HG02973 (cell line): Measurements from ENCODE around the gene QSOX2.

Experiments used
- ATAC-seq: cut with Tn5 transposase; IDR thresholded peaks from one replicate; pipeline ENCODE4 v1.9.1; 2021; ENCODE audit warnings: moderate library complexity; ENCODE audit not compliant: unreplicated experiment

Gene QSOX2, protein sequence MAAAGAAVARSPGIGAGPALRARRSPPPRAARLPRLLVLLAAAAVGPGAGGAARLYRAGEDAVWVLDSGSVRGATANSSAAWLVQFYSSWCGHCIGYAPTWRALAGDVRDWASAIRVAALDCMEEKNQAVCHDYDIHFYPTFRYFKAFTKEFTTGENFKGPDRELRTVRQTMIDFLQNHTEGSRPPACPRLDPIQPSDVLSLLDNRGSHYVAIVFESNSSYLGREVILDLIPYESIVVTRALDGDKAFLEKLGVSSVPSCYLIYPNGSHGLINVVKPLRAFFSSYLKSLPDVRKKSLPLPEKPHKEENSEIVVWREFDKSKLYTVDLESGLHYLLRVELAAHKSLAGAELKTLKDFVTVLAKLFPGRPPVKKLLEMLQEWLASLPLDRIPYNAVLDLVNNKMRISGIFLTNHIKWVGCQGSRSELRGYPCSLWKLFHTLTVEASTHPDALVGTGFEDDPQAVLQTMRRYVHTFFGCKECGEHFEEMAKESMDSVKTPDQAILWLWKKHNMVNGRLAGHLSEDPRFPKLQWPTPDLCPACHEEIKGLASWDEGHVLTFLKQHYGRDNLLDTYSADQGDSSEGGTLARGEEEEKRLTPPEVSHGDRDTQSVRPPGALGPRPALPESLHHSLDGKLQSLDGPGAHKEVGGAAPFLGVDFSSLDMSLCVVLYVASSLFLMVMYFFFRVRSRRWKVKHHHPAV

DNA sequence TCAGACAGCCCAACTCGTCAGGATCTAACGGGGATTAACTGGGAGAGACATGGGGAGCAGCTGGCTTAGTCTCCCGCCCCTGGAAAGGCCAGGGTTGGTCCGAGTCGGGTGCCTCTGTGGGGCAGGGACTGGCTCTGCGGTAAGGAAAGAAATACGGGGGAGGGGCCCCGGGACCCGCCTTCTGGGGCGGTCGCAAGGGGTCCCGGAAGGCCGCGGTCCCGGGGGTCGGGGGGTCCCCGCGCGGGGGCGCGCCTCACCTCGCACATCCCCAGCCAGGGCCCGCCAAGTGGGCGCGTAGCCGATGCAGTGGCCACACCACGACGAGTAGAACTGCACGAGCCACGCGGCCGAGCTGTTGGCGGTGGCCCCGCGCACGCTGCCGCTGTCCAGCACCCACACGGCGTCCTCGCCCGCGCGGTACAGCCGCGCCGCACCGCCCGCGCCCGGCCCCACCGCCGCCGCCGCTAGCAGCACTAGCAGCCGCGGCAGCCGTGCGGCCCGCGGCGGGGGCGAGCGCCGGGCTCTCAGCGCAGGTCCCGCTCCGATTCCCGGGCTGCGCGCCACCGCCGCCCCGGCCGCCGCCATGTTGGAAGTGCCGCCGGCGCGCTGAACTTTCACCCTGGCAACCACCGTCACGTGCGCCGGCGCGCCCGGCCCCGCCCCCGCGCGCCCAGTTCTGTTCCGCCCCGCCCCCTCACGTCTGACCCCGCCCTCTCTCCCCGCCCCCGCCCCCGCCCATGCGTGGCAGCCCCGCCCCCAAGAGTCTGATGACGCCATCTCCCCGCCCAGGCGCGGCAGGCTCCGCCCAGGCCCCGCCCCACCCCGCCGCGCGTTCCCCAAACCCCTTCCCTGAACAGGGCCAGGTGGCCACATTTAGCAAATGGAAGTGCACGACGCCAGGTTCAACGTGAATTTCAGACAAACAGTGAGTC lies at the start of gene QSOX2:
TSS of gene QSOX2 (minus strand) at position 594 of the 932 bp plus-strand sequence. CDS start at position 585, 9 bp downstream.
- ATAC-seq, result peak; percentile 40

DNA sequence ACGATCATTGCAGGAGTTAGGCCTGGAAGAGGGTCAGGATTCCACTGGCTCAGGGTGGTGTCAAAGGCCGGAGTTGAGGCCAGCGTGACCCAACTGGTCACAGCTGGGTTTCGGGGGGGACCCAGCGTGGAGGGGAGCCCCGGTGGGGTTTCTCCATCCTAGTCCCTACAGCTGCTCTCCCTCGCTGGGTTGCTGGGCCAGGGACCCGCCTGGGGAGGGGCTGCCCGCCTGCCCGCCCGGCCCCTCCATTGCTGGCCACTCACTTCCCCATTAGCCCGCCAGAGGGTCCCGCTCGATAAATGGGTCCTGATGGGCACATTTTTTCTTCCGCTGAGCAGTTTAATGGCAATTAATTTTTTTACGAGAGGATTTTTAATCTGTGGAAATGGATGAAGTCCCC lies 49.4 kb upstream of the QSOX2 start:
- no peak for ATAC-seq

DNA sequence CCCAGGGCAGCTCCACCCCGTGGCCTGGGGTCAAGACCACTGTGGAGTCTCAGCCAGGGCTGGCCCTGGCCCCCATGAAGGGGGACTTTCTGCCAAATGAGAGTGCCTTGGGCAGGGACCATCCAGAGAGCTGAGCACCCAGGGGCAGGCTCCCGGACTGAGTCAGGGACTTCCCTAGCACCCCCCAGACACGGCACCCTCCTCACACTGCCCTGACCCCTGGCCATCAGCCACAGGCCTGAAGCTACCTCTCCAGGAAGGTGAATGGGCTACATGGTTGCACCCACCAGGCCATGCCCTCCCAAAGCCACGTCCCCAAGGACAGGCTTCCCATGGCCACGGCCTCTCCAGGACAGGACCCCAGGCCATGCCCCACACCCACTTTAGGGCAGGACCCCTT lies 48.8 kb upstream of the QSOX2 start:
- ATAC-seq, result no peak

DNA sequence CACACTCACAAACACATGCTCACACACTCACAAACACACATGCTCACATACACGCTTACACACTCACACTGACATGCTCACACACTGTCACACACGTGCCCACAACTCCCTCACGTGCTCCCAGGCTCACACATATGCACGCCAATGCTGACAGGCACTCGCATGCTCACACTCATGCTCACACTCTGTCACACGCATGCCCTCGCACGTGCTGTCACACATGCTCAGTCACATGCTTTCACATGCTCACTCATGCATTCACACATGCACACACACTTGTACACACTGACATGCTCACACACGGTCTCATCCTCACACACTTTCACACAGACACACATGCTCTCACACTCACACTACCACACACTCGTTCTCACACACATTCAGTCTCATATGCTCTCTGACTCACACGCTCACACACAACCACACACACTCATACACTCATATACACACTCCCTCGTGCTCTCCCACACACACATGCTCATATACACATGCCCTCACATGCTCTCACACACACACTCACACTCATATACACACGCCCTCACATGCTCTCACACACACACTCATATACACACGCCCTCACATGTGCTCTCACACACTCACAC lies 48.0 kb upstream of the QSOX2 start:
- ATAC-seq, result no peak

DNA sequence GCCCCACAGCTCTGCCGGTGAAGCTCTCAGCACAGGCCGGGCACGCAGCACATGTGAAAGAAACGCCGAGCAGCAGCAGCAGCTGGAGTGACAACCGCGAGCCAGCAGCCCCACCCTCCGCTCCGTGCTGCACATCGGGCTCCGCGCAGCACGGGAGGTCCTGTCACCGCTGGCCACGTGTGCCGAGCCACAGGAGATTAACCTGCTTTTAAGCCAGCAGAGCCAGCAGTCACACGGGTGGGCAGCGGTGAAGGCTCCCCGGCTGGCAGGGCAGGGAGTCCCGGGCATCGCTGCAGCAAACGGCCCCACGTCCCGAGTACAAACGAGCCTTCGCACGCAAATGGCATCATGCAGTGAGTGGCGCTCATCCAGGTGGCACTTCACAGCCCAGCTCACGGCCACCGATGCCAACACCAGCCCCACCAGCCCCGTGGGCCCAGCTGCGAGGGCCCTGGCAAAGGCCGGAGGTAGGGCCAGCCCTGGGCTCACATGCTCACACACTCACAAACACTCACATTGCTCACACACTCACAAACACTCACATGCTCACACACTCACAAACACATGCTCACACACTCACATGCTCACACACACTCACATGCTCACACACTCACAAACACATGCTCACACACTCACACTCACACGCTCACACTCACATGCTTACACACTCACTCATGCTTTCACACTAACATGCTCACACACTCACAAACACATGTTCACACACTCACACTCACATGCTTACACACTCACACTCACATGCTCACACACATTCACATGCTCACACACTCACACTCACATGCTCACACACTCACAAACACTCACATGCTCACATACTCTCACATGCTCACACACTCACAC lies 47.2 kb upstream of the QSOX2 start:
- no peak for ATAC-seq

DNA sequence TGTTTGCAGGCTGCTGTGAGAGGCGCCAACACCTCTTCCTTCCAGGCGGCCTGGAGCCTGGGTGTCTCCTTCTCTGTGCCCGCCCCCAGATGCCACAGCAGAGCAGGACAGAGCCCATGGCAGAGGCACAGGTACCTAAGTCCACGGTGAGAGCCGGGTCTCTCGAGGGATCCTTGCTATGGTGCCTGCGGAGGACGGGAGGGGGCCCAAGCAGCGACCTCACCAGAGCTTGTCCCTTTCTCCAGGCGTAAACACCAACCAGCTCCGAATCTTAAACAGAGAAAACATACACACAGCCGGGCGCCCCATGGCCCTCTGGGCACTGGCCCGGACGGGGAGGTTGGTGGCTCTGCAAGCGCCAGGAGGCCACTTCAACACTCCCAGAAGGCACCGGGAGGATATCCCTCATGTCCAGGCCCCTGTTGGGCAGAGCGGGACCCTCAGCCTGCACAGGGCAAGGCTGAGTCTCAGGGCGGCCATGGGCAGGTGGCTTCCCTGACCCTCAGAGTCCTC lies 46.5 kb upstream of the QSOX2 start:
- no peak for ATAC-seq

DNA sequence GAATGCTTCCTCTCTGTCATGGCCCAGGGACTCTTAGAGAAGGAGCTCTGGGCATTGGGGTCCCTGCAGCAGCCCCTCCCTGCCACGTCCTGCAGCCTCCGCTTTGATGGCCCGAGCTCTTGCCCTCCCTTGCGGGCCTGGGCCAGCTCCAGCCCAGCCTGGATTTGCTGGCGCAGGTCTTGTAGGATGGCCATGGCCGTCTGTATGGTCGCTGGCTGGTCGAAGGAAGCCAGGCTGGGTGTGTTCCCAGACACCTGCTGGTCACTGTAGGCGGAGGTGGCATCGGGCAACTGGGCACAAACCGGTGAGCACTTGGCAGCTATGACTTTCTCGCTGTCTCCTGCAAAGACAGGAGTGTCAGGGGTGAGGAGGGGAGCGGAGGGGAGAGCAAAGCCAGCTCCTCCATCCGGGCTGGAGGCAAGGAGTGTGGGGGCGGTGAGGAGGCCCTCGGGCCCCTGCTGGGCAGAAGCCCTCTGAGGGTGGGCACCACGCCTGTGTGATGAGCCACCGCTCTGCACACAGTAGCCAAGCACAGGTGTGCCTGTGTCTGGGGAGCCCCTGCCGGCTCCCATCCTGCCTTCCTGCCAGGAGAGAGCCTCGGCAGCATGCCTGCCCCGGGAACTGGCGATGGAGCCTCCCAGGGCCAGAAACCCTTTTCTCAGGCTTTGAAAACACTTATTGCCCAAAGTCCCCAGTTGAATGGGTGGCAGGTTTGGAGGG lies 45.9 kb upstream of the QSOX2 start:
- ATAC-seq, result no peak

DNA sequence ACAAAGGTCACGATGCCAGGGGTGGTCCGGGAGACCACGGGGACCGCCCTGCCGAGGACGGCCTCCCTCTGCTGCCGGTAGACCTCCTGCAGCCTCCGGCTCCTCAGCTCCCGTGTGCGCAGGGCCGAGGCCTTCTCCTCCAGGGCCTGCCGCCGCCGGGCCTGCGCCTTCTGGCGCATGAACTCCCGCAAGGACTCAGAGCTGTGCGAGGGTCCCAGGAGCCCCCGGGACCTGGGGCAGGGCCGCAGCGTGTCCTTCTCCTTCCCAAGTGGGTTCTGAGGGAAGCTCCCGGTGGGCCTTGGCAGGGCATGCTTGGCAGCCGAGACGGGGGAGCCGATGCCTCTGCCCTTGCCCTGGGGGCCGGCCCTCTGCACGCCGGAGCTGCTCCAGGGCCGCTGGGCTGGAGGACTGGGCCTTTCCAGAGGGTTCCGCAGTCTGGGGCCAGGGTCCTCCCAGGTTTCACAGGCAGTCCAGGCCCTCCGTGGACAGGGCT lies 44.9 kb upstream of the QSOX2 start:
- no peak for ATAC-seq

DNA sequence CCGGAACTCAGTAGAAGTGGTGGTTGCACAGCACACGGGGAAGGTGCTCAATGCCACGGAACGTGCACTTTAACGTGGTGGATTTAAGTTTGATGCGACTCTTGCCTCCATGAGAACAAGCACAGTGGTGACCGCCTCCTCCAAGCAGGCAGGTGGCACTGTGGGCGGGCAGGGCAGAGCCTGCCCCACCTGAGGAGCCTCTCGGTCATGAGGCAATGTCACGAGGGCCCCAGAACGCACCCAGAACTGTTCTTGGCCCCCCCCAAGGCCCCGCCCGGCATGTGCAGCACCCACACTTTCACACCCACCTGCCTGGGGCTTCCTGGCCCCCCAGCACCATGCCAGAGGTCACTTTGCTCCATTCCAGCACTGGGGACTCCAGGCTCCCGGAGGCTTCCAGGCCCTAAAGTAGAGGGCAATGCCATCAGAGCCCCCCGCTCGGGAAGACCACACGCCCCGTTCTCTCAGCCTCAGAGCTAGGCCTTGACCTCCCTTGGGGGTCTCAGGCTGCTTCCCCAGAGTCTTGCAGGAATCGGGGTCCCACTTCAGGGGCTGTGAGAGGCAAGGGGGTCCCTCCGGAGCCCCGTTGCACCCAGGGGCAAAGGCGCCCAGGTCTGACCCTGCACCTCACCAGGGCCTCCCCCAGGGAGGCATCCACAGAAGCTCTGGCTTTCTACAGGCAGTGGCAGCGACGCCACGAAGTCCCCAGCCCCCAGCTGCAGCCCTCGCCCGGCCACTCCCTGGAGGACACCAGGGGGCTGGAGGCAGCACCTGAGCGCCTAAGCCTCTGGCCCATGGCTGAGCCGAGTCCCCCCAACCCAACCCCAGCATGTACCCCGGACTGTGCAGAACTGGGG lies 44.3 kb upstream of the QSOX2 start:
- ATAC-seq, result no peak

DNA sequence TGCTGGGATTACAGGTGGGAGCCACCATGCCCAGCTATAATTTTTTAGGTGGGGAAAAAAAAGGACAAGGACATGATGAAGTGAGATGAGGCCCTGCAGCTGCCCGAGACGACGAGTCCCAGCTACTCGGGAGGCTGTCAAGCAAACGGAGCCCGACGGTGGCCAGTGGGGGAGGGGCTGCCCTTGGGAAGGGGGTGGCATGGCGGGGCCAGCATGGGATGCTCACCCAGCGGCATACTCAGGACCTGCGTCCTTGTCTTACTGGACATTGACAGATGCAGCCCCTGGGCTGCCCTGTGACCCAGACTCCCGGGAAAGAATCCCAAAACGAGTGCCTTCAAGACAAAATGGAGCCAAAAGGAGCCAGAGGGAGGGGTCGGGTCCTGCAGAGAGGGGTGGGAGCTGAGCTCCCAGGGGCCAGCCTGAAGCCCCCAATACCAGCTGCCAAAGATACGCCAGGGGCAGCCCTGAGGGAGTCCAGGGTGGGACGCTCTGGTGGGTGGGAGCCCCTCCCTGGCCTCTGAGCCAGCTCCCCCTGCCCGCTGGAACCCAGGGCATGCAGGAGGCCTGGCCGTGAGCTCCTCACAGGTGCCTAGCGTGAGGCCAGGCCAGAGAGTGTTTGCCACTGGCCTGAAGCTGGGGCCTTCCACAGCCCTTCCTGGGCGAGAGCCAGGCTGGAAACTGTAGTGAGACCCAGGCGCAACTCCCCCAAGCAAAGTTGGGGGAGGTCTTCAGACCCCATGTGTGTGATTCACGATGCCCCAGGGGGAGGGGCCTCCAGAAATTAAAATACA lies 42.5 kb upstream of the QSOX2 start:
- ATAC-seq, result no peak

DNA sequence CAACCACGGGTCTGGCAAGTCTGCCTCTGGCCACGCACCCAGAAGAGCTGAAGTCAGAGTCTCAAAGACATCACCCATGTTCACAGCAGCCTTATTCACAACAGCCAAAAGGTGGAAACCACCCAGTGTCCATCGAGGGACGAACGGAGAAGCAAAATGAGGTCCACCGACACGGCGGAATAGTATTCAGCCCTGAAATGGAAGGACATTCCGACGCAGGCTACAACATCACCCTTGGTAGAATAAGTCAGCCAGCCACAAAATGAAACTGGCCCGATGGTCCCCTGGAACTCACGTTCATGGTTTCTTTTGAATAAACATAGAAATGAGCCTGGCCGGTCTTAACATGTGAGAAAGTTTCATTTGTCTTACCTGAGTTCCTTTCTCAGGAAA lies 41.4 kb upstream of the QSOX2 start:
- no peak for ATAC-seq

DNA sequence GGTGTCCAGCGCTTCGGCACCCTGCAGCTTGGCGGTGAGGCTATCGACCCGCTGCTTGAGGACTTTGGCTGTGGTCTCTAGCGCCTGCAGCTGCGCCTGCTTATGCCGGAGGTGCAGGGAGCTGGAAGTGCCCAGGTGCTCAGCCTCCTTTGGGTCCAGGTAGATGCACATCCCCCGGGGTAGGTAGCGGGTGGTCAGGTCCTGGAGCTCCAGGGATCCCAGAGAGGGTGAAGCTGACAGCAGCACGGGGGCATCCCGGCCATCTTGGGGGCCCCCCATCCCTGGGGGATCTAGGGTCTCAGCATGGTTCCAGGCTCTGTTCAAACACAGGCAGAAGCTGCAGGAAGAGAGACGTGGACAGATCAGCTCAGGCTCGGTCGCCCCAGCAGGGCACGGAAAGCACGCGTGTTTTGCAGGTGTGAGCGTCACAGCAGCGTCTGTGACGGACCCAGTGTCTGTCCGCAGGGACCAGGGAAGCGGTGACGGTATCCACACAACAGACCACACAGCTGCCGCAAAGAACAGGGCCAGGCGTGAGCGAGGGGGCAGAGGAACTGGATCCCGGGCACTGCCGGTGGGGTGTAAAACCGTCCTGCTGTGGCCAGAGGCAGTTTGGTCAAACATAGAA lies 40.9 kb upstream of the QSOX2 start:
- no peak for ATAC-seq

DNA sequence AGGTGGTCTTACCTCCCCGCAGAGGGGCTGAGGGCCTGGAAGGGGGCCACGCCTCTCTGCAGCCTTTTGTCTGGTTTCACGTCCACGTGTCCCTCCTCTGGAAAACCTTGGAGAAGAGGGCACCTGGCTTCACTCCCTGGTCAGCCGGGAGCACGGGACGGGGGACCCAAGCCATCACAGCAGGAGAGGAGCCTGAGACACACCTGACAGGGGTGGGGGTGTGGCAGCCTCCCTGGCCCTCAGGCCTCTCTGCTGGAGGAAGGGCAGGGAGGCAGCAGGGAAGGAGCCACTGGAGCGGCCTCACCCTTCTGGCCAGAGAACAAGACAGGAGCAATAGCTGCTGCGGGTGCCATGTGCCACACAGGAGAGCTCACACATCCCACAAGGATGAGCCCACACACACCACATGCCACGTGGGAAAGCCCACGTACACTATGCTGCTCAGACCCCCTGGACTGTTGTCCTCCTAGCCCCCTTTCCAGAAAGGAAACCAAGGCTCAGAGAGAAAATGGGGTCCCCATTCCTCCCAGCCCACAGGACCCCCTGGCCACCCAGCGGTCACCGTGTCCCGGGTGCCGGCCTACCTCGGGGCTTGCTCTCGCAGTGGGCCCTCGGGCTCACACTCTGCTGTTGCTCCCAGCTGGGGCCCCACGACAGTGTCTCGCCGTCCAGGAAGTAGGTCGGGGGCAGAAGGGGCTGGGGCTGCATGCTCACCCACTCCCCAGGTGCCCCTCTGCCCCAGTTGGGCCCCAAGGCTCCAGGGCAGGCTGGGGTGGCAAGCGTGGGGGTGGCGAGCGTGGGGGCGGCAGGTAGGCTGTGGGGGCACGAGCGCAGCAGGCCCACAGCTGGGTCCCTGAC lies 40.1 kb upstream of the QSOX2 start:
- no peak for ATAC-seq

DNA sequence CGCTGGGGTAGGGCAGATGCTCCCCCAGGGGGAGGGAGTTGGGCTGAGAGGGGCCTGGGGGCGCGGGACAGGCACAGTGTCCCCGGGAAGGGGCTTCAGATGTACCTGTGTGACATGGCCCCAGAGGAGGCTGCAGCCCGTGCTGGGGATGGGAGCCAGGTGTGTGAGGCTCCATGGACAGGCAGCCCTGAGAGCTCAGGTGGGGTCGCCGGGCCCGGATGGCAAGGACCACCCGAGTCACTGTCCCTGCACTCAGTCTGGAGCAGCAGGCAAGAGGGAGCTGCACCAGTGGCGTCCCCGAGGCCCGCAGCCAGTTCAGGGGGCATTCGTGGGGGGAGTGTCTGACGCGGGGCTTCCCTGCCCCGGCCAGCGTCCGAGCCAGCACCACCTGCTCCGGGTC lies 39.3 kb upstream of the QSOX2 start:
- no peak for ATAC-seq

DNA sequence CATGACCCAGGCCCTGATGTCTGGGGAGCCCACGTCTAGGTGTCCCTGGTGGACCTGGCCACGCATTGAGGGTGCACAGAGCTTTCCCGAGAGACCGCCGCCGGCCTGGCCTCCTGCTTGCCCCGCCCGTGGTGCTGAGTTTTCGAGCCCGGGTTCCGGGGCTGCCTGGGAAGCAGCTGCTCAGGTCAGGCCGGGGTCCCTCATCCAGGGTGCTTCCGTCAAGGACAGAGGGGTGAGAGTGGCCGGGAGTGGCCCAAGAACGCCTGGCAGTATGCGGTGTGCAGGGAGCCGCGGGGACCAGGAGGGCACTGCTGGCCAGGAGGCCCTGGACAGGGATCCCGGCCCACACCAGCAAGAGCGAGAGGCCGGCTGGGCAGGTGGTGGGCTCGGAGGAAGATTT lies 38.7 kb upstream of the QSOX2 start:
- ATAC-seq, result no peak
